ENCODE data around the gene RAPGEF1. TPM values are rescaled to one million over a fixed set of nuclear protein-coding genes. Genes with fewer than 3 reads are reported as not detected.

RAPGEF1 gene
- total RNA-seq, 1 donor from 2014 or later, result 144 TPM

GRCh38 chr9:131627648-131628458, 112.0 kb downstream of the RAPGEF1 start:
- peak; percentile 86 for ATAC-seq
- intact Hi-C loops (cut with DNase I), result no loop called here
- DNase-seq, result peak; percentile 84

GRCh38 chr9:131627326-131627647, 112.6 kb downstream of the RAPGEF1 start:
- H3K4me1 ChIP-seq, result peaks cover 27% of the 10 kb centered on the region
- DNase-seq, result peak; percentile 53

More at GRCh38 chr9:131627648-131628458, 112.0 kb downstream of the RAPGEF1 start:
- TF ChIP-seq CTCF (IDR thresholded peaks at IDR 0.05), result no peak
- H3K27me3 ChIP-seq, result no peaks in the 10 kb centered on the region
- no peak overlapping the region for H3K4me3 ChIP-seq
- H3K27ac ChIP-seq, result peak overlapping the region; percentile 82
- peaks cover 27% of the 10 kb centered on the region for H3K4me1 ChIP-seq
- H3K36me3 ChIP-seq, result peaks cover 59% of the 10 kb centered on the region
- H3K9me3 ChIP-seq, result no peaks in the 10 kb centered on the region

GRCh38 chr9:131625790-131626670, 113.8 kb downstream of the RAPGEF1 start:
- Histone ChIP-seq H3K27ac (no peak overlapping the region), H3K36me3 (peaks cover 77% of the 10 kb centered on the region), H3K4me3 (no peak overlapping the region), H3K27me3 (no peaks in the 10 kb centered on the region), H3K9me3 (no peaks in the 10 kb centered on the region), H3K4me1 (peaks cover 27% of the 10 kb centered on the region)
- TF ChIP-seq CTCF (IDR thresholded peaks at IDR 0.05), result no peak
- ATAC-seq (no peak), DNase-seq (no peak)
- intact Hi-C loops (cut with DNase I), result no loop called here

More at GRCh38 chr9:131627326-131627647, 112.6 kb downstream of the RAPGEF1 start:
- ATAC-seq, result no peak
- H3K27ac ChIP-seq, result peak overlapping the region; percentile 82
- TF ChIP-seq CTCF (IDR thresholded peaks at IDR 0.05), result no peak
- peaks cover 64% of the 10 kb centered on the region for H3K36me3 ChIP-seq
- H3K27me3 ChIP-seq, result no peaks in the 10 kb centered on the region
- no peak overlapping the region for H3K4me3 ChIP-seq
- intact Hi-C loops (cut with DNase I), result no loop called here
- no peaks in the 10 kb centered on the region for H3K9me3 ChIP-seq

- Histone ChIP-seq H3K4me3 (no peak overlapping the region), H3K4me1 (peaks cover 27% of the 10 kb centered on the region), H3K27me3 (no peaks in the 10 kb centered on the region), H3K27ac (no peak overlapping the region), H3K9me3 (no peaks in the 10 kb centered on the region), H3K36me3 (peaks cover 82% of the 10 kb centered on the region)
- ATAC-seq, result no peak
- intact Hi-C loops (cut with DNase I), result no loop called here
- TF ChIP-seq CTCF (IDR thresholded peaks at IDR 0.05), result no peak
- no peak for DNase-seq
Observed at GRCh38 chr9:131625508-131625787, 114.4 kb downstream of the RAPGEF1 start.

- intact Hi-C loops (cut with DNase I), result no loop called here
- H3K27ac ChIP-seq, result no peak overlapping the region
- H3K27me3 ChIP-seq, result no peaks in the 10 kb centered on the region
- ATAC-seq (no peak), DNase-seq (no peak)
- TF ChIP-seq CTCF (IDR thresholded peaks at IDR 0.05), result no peak
- H3K4me1 ChIP-seq, result peaks cover 23% of the 10 kb centered on the region
- H3K9me3 ChIP-seq, result no peaks in the 10 kb centered on the region
- H3K36me3 ChIP-seq, result peaks cover 82% of the 10 kb centered on the region
- H3K4me3 ChIP-seq, result no peak overlapping the region
Observed at GRCh38 chr9:131624636-131625507, 115.0 kb downstream of the RAPGEF1 start.

Data from upper lobe of right lung (tissue), 1 donor.